K562 (cell line): ENCODE data around the gene IPO11. TPM values are rescaled to one million over a fixed set of nuclear protein-coding genes. Genes with fewer than 3 reads are reported as not detected.

Source experiments
- CEBPB ChIP-seq: fragments of 450-650 bp; IDR thresholded peaks from 2 replicates; pipeline ENCODE4 v1.6.1; 2016; ENCODE audit warnings: missing genetic modification characterization, missing compliant biosample characterization
- ETV5 ChIP-seq: sonication (generic); formaldehyde crosslinking; IDR thresholded peaks from 2 replicates; pipeline ENCODE4 v1.4.0; 2020; ENCODE audit warnings: low read depth, mild to moderate bottlenecking, missing genetic modification reagents
- FOXM1 ChIP-seq, 2 experiments: fragments of 450-650 bp in 1 of 2; sonication (generic) in 1 of 2; formaldehyde crosslinking in 1 of 2; IDR thresholded peaks; 2 replicates each; pipeline versions ENCODE4 v1.6.1 to v1.9.0; 2017 to 2022; ENCODE audit warnings: low read depth in 2 of 2, mild to moderate bottlenecking in 2 of 2, missing genetic modification reagents in 1 of 2, moderate library complexity in 1 of 2
- KAT2B ChIP-seq: IDR thresholded peaks from one replicate; pipeline ENCODE4 v1.6.1; 2012; ENCODE audit warnings: low read depth, mild to moderate bottlenecking, control low read depth, inconsistent platforms, low read length, moderate library complexity
- KDM4B ChIP-seq, 2 experiments: fragments of 450-650 bp in 1 of 2; sonication (generic) in 1 of 2; IDR thresholded peaks; 2 replicates each; pipeline ENCODE4 v1.6.1; 2016 to 2017; ENCODE audit warnings: borderline replicate concordance in 2 of 2, antibody characterized with exemption in 1 of 2, low read depth in 1 of 2, mild to moderate bottlenecking in 1 of 2
- LARP7 ChIP-seq: fragments of 450-650 bp; IDR thresholded peaks from 2 replicates; pipeline ENCODE4 v1.6.1; 2016
- NEUROD1 ChIP-seq: fragments of 150-350 bp; IDR thresholded peaks from 2 replicates; pipeline ENCODE4 v1.6.1; 2014; ENCODE audit warnings: borderline replicate concordance, low read length, low read depth; ENCODE audit not compliant: partially characterized antibody
- PRPF4 ChIP-seq: fragments of 200-400 bp; formaldehyde crosslinking; IDR thresholded peaks from one replicate; pipeline ENCODE4 v1.6.1; 2017; ENCODE audit warnings: low read length, low read depth, mild to moderate bottlenecking; ENCODE audit not compliant: insufficient read depth, poor library complexity, severe bottlenecking
- PTRF ChIP-seq: fragments of 450-650 bp; IDR thresholded peaks from 2 replicates; pipeline ENCODE4 v1.6.1; 2016; ENCODE audit warnings: mild to moderate bottlenecking, missing genetic modification characterization, missing compliant biosample characterization
- SMARCA4 ChIP-seq: fragments of 450-650 bp; IDR thresholded peaks from 2 replicates; pipeline ENCODE4 v1.6.1; 2016
- TARDBP ChIP-seq: fragments of 450-650 bp; IDR thresholded peaks from 2 replicates; pipeline ENCODE4 v1.6.1; 2016
- ZNF79 ChIP-seq: fragments of 250-450 bp; sonication (Bioruptor Pico); IDR thresholded peaks from 2 replicates; pipeline ENCODE4 v1.4.0; 2020; ENCODE audit warnings: low read depth, mild to moderate bottlenecking, moderate library complexity
- polyA plus RNA-seq, 8 experiments: library from polyadenylated mRNA; depleted of rRNA in 4 of 8; stranded (reverse) in 5 of 8; unstranded in 3 of 8; fragments of >200 nt; fragmentation: Nextera tagmentation in 2 of 8; fragmentation: Illumina TruSeq in 1 of 8; extraction: Ambion mirVana in 2 of 8; extraction: Trizol in 1 of 8; gene quantifications; 2 replicates each; pipeline versions ENCODE4 v1.2.1 to v1.2.3, GENCODE V29; 2011 to 2014; ENCODE audit warnings: inconsistent platforms in 1 of 8, missing spikeins in 1 of 8
- total RNA-seq, 7 experiments: library from RNA; depleted of rRNA in 6 of 7; stranded (reverse); fragments of >200 nt in 6 of 7; fragmentation: Illumina TruSeq in 2 of 7; extraction: Trizol in 2 of 7; gene quantifications; 2 replicates each; pipeline versions ENCODE4 v1.2.1 to v1.2.3, GENCODE V29; 2011 to 2021; ENCODE audit warnings: low replicate concordance in 1 of 7
- TF ChIP-seq, protein P1 (sequence below): fragments of 250-450 bp; sonication (Bioruptor Pico); IDR thresholded peaks from 2 replicates; pipeline ENCODE4 v1.4.0; 2020; ENCODE audit warnings: mild to moderate bottlenecking
- TF ChIP-seq, protein P2 (sequence below): fragments of 200-600 bp; sonication (generic); IDR thresholded peaks from one replicate; pipeline ENCODE4 v1.6.1; 2012; ENCODE audit warnings: mild to moderate bottlenecking, low read depth, low read length, inconsistent platforms

IPO11 gene
- total and polyA plus RNA-seq, 9 of the 15 experiments (the other 6 are each of a cell fraction or from before 2014, with no cell fraction given) = 38.7 to 96.0 (median 70.9) TPM

DNA sequence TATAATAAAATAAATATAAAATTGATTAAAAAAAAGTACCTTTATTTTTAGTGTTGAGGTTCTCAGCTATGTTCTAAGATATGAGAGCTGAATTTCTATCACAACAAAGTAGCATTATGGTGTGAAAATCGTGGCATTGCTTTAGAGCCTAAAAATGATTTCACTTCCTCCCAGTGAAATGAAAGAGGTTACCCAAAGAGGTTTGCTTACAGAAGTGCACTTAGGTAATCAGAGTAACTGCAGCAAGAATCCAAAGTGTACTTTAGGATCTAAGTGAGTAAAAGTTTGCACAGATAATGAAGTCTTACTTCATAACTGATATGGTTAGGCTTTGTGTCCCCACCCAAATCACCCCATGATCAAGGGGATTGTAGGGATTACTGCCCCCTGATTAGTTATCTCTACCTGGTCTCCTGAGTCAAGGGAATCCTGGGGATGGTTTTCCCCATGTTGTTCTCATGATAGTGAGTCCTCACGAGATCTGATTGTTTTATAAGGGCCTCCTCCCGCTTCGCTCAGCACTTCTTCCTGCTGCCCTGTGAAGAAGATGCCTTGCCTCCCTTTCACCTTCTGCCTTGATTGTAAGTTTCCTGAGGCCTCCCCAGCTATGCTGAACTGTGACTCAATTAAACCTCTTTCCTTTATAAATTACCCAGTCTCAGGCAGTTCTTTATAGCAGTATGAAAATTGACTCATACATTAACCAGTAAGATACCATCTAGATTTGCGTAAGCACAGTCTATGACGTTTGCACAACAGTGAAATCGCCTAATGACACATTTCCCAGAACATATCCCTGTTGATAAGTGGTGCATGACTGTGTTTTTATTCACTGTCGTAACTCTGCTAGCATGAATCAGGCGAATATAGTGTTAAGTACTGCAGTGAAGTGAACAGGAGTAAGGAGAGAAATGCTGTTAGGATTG, 125.7 kb downstream of the IPO11 start (continued):
- no peak for TF ChIP-seq PRPF4
- no peak for TF ChIP-seq LARP7
- TF ChIP-seq ETV5 (CRISPR knock-in tag) = no peak
- TF ChIP-seq CEBPB (tag) = peak; percentile 95
- peak; percentile 86; the same call in 1 of the 2 replicates for TF ChIP-seq TARDBP
- TF ChIP-seq PTRF = no peak
- TF ChIP-seq, protein P1, sequence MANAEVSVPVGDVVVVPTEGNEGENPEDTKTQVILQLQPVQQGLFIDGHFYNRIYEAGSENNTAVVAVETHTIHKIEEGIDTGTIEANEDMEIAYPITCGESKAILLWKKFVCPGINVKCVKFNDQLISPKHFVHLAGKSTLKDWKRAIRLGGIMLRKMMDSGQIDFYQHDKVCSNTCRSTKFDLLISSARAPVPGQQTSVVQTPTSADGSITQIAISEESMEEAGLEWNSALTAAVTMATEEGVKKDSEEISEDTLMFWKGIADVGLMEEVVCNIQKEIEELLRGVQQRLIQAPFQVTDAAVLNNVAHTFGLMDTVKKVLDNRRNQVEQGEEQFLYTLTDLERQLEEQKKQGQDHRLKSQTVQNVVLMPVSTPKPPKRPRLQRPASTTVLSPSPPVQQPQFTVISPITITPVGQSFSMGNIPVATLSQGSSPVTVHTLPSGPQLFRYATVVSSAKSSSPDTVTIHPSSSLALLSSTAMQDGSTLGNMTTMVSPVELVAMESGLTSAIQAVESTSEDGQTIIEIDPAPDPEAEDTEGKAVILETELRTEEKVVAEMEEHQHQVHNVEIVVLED = no peak
- peak; percentile 81 for TF ChIP-seq SMARCA4
- TF ChIP-seq, protein P2, sequence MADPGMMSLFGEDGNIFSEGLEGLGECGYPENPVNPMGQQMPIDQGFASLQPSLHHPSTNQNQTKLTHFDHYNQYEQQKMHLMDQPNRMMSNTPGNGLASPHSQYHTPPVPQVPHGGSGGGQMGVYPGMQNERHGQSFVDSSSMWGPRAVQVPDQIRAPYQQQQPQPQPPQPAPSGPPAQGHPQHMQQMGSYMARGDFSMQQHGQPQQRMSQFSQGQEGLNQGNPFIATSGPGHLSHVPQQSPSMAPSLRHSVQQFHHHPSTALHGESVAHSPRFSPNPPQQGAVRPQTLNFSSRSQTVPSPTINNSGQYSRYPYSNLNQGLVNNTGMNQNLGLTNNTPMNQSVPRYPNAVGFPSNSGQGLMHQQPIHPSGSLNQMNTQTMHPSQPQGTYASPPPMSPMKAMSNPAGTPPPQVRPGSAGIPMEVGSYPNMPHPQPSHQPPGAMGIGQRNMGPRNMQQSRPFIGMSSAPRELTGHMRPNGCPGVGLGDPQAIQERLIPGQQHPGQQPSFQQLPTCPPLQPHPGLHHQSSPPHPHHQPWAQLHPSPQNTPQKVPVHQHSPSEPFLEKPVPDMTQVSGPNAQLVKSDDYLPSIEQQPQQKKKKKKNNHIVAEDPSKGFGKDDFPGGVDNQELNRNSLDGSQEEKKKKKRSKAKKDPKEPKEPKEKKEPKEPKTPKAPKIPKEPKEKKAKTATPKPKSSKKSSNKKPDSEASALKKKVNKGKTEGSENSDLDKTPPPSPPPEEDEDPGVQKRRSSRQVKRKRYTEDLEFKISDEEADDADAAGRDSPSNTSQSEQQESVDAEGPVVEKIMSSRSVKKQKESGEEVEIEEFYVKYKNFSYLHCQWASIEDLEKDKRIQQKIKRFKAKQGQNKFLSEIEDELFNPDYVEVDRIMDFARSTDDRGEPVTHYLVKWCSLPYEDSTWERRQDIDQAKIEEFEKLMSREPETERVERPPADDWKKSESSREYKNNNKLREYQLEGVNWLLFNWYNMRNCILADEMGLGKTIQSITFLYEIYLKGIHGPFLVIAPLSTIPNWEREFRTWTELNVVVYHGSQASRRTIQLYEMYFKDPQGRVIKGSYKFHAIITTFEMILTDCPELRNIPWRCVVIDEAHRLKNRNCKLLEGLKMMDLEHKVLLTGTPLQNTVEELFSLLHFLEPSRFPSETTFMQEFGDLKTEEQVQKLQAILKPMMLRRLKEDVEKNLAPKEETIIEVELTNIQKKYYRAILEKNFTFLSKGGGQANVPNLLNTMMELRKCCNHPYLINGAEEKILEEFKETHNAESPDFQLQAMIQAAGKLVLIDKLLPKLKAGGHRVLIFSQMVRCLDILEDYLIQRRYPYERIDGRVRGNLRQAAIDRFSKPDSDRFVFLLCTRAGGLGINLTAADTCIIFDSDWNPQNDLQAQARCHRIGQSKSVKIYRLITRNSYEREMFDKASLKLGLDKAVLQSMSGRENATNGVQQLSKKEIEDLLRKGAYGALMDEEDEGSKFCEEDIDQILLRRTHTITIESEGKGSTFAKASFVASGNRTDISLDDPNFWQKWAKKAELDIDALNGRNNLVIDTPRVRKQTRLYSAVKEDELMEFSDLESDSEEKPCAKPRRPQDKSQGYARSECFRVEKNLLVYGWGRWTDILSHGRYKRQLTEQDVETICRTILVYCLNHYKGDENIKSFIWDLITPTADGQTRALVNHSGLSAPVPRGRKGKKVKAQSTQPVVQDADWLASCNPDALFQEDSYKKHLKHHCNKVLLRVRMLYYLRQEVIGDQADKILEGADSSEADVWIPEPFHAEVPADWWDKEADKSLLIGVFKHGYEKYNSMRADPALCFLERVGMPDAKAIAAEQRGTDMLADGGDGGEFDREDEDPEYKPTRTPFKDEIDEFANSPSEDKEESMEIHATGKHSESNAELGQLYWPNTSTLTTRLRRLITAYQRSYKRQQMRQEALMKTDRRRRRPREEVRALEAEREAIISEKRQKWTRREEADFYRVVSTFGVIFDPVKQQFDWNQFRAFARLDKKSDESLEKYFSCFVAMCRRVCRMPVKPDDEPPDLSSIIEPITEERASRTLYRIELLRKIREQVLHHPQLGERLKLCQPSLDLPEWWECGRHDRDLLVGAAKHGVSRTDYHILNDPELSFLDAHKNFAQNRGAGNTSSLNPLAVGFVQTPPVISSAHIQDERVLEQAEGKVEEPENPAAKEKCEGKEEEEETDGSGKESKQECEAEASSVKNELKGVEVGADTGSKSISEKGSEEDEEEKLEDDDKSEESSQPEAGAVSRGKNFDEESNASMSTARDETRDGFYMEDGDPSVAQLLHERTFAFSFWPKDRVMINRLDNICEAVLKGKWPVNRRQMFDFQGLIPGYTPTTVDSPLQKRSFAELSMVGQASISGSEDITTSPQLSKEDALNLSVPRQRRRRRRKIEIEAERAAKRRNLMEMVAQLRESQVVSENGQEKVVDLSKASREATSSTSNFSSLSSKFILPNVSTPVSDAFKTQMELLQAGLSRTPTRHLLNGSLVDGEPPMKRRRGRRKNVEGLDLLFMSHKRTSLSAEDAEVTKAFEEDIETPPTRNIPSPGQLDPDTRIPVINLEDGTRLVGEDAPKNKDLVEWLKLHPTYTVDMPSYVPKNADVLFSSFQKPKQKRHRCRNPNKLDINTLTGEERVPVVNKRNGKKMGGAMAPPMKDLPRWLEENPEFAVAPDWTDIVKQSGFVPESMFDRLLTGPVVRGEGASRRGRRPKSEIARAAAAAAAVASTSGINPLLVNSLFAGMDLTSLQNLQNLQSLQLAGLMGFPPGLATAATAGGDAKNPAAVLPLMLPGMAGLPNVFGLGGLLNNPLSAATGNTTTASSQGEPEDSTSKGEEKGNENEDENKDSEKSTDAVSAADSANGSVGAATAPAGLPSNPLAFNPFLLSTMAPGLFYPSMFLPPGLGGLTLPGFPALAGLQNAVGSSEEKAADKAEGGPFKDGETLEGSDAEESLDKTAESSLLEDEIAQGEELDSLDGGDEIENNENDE = no peak
- peak; percentile 58 for TF ChIP-seq FOXM1 (IDR thresholded peaks at IDR 0.05; ENCODE audit: low read depth)
- no peak for TF ChIP-seq FOXM1 (CRISPR knock-in tag; IDR thresholded peaks at IDR 0.05; ENCODE audit: low read depth)
- TF ChIP-seq NEUROD1 = no peak
- no peak for TF ChIP-seq KAT2B
- no peak for TF ChIP-seq ZNF79
- no peak for TF ChIP-seq KDM4B (IDR thresholded peaks at IDR 0.05; ENCODE audit: borderline replicate concordance in 2 of 2, low read depth in 1 of 2)
